ENCODE data around the gene AKAP6. TPM values are rescaled to one million over a fixed set of nuclear protein-coding genes. Genes with fewer than 3 reads are reported as not detected.

Gene AKAP6, protein sequence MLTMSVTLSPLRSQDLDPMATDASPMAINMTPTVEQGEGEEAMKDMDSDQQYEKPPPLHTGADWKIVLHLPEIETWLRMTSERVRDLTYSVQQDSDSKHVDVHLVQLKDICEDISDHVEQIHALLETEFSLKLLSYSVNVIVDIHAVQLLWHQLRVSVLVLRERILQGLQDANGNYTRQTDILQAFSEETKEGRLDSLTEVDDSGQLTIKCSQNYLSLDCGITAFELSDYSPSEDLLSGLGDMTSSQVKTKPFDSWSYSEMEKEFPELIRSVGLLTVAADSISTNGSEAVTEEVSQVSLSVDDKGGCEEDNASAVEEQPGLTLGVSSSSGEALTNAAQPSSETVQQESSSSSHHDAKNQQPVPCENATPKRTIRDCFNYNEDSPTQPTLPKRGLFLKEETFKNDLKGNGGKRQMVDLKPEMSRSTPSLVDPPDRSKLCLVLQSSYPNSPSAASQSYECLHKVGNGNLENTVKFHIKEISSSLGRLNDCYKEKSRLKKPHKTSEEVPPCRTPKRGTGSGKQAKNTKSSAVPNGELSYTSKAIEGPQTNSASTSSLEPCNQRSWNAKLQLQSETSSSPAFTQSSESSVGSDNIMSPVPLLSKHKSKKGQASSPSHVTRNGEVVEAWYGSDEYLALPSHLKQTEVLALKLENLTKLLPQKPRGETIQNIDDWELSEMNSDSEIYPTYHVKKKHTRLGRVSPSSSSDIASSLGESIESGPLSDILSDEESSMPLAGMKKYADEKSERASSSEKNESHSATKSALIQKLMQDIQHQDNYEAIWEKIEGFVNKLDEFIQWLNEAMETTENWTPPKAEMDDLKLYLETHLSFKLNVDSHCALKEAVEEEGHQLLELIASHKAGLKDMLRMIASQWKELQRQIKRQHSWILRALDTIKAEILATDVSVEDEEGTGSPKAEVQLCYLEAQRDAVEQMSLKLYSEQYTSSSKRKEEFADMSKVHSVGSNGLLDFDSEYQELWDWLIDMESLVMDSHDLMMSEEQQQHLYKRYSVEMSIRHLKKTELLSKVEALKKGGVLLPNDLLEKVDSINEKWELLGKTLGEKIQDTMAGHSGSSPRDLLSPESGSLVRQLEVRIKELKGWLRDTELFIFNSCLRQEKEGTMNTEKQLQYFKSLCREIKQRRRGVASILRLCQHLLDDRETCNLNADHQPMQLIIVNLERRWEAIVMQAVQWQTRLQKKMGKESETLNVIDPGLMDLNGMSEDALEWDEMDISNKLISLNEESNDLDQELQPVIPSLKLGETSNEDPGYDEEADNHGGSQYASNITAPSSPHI (N-terminal part only)
- 2.5 TPM for polyA plus RNA-seq (2013, experiment 1 of 2)
- 3.1 TPM for polyA plus RNA-seq (2013, experiment 2 of 2)

- H3K4me3 ChIP-seq (ENCODE audit: extremely low read depth, insufficient read depth, low read length, poor library complexity, severe bottlenecking) = no peak within 1 kb of the TSS
- WGBS, 2 experiments (ENCODE audit: insufficient coverage in 2 of 2) = 84 to 86% methylated on average over 6 of the region's 7 CpGs
- no peak within 1 kb of the TSS for H3K27ac ChIP-seq (ENCODE audit: low read depth, low read length, severe bottlenecking)
- no peaks in the 10 kb centered on the region for H3K9me3 ChIP-seq (ENCODE audit: control insufficient read depth, low read length)
- H3K4me1 ChIP-seq (ENCODE audit: control insufficient read depth, insufficient read depth, low read length, poor library complexity, severe bottlenecking) = peaks cover 17% of the 10 kb centered on the region
- H3K36me3 ChIP-seq (ENCODE audit: control insufficient read depth, insufficient read depth, low read length) = no peaks in the 10 kb centered on the region
Observed at GRCh38 chr14:32329146-32329545, at the start of gene AKAP6. Gene AKAP6 (plus strand): TSS chr14:32329298. CDS start chr14:32433494, 104,196 bp downstream.

DNA sequence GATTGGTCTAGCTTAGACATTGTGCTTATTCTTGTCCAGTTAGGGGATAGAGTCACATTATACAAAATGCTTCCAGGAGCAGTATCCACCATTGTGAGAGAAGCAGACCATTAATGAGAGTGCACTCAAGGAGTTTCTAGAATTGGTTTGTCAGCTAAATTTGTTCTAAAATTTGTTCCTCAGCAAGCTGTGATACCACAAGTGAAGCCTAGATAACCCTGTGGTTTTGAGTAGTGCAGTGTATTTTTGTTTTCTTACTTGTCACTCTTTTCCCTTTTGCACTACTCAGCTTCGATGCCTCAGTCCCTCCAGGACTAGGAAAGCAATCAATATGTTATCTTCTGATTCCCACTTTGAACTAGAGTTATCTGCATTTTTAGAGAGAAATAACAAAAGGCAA, 42.5 kb upstream of the AKAP6 start:
- H3K27ac ChIP-seq (ENCODE audit: low read depth, low read length, severe bottlenecking) = no peak overlapping the region
- H3K4me1 ChIP-seq (ENCODE audit: control insufficient read depth, insufficient read depth, low read length, poor library complexity, severe bottlenecking) = peaks cover 5% of the 10 kb centered on the region
- no peaks in the 10 kb centered on the region for H3K36me3 ChIP-seq (ENCODE audit: control insufficient read depth, insufficient read depth, low read length)
- no peak overlapping the region for H3K4me3 ChIP-seq (ENCODE audit: extremely low read depth, insufficient read depth, low read length, poor library complexity, severe bottlenecking)
- WGBS, 2 experiments (ENCODE audit: insufficient coverage in 2 of 2) = no CpG with 5 or more reads among the region's 1 CpG
- peaks cover 8% of the 10 kb centered on the region for H3K9me3 ChIP-seq (ENCODE audit: control insufficient read depth, low read length)

DNA sequence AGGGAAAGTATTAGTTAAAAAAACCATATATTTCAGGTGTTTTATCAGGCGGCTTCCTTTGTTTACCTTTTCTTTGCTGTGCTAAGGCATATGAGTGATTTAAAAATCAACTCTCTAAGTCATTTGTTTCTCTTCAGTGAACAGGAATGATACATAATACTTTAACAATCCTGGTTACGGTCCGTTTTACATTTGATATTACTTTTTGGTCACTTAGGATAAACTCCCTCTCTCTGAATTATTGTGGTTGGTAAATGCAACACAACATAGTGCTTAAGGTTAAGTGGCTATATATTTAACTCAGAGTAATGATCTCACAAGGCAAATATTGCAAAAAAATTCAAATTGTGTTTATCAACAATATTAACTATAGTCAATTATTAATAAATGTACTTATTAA, 32.7 kb upstream of the AKAP6 start:
- H3K27ac ChIP-seq (ENCODE audit: low read depth, low read length, severe bottlenecking) = no peak overlapping the region
- H3K4me1 ChIP-seq (ENCODE audit: control insufficient read depth, insufficient read depth, low read length, poor library complexity, severe bottlenecking) = no peaks in the 10 kb centered on the region
- H3K36me3 ChIP-seq (ENCODE audit: control insufficient read depth, insufficient read depth, low read length) = no peaks in the 10 kb centered on the region
- no peaks in the 10 kb centered on the region for H3K9me3 ChIP-seq (ENCODE audit: control insufficient read depth, low read length)
- no peak overlapping the region for H3K4me3 ChIP-seq (ENCODE audit: extremely low read depth, insufficient read depth, low read length, poor library complexity, severe bottlenecking)
- WGBS, 2 experiments (ENCODE audit: insufficient coverage in 2 of 2) = no CpG with 5 or more reads among the region's 3 CpGs

- Histone ChIP-seq H3K4me3 (ENCODE audit: extremely low read depth, insufficient read depth, low read length, poor library complexity, severe bottlenecking) (no peak overlapping the region), H3K9me3 (ENCODE audit: control insufficient read depth, low read length) (no peaks in the 10 kb centered on the region), H3K36me3 (ENCODE audit: control insufficient read depth, insufficient read depth, low read length) (no peaks in the 10 kb centered on the region), H3K4me1 (ENCODE audit: control insufficient read depth, insufficient read depth, low read length, poor library complexity, severe bottlenecking) (no peaks in the 10 kb centered on the region), H3K27ac (ENCODE audit: low read depth, low read length, severe bottlenecking) (no peak overlapping the region)
- whole genome bisulfite sequencing, 2 experiments (ENCODE audit: insufficient coverage in 2 of 2) = 74 to 100% methylated on average over 2 of the region's 3 CpGs
Observed at GRCh38 chr14:32298346-32298745, 30.8 kb upstream of the AKAP6 start.

DNA sequence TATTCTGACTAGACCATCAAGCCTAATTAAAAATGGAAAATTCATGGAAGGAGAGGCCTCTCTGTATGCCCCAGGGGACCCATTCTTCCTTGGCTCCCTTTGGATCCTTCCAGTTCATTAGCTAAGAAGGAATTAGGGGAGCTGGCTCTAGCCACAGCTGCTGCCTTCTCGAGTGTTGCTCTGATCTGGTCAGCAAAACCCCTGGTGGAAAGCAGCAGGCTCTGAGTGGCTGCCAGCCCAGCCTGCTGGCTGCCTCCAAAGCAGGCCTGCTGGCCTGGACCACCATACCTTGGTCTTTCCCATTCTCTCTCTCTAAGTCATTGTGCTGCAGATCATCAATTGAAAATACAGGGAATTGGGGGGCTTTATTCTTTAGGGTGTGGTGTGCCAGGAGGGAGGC, 29.0 kb upstream of the AKAP6 start:
- WGBS, 2 experiments (ENCODE audit: insufficient coverage in 2 of 2) = 75 to 86% methylated on average over 1 of the region's 1 CpG
- Histone ChIP-seq H3K36me3 (ENCODE audit: control insufficient read depth, insufficient read depth, low read length) (no peaks in the 10 kb centered on the region), H3K9me3 (ENCODE audit: control insufficient read depth, low read length) (no peaks in the 10 kb centered on the region), H3K4me3 (ENCODE audit: extremely low read depth, insufficient read depth, low read length, poor library complexity, severe bottlenecking) (no peak overlapping the region), H3K4me1 (ENCODE audit: control insufficient read depth, insufficient read depth, low read length, poor library complexity, severe bottlenecking) (no peaks in the 10 kb centered on the region), H3K27ac (ENCODE audit: low read depth, low read length, severe bottlenecking) (no peak overlapping the region)

DNA sequence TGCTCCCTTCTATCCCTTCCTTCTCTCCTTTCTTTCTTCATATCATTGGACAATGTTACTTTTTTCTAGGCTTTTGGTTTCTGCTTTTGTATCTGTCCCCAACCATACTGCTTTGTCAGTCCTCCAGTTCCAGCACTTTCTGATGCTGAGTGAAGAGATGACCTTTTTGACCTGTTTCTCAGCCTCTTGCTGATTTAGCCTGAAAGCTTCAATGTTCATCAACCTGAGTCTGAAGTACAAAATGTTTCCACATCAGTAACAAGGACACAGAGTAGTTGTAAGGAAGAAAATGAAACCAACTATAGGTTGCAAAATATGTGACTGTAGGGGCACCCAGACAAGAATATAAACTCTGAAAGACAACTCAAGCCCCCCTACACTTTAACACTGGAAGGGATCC, 25.2 kb upstream of the AKAP6 start:
- Histone ChIP-seq H3K36me3 (ENCODE audit: control insufficient read depth, insufficient read depth, low read length) (no peaks in the 10 kb centered on the region), H3K27ac (ENCODE audit: low read depth, low read length, severe bottlenecking) (no peak overlapping the region)

DNA sequence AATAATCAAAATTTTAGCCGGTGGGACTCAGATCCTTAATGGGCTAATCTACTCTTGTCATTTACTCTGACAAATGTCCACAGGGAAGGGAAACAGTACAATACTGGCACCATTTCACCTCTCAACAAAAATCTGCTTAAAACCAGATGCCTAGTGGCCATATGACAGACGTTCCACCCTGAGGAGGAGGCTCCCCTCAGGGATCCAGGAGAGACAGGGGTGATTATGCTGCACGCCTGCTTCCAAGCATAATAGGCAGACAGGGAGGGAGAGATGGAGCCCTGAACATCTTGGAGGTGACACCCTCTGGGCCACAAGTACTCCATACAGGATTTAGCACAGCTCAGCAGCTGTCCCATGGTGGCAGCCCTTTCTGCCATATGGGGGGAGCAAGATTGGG, 24.8 kb upstream of the AKAP6 start:
- Histone ChIP-seq H3K4me1 (ENCODE audit: control insufficient read depth, insufficient read depth, low read length, poor library complexity, severe bottlenecking) (no peaks in the 10 kb centered on the region), H3K27ac (ENCODE audit: low read depth, low read length, severe bottlenecking) (no peak overlapping the region), H3K4me3 (ENCODE audit: extremely low read depth, insufficient read depth, low read length, poor library complexity, severe bottlenecking) (no peak overlapping the region), H3K9me3 (ENCODE audit: control insufficient read depth, low read length) (no peaks in the 10 kb centered on the region), H3K36me3 (ENCODE audit: control insufficient read depth, insufficient read depth, low read length) (no peaks in the 10 kb centered on the region)
- WGBS, 2 experiments (ENCODE audit: insufficient coverage in 2 of 2) = 88 to 92% methylated on average over 2 of the region's 3 CpGs

More for the DNA sequence above, 25.2 kb upstream of the AKAP6 start:
- Histone ChIP-seq H3K4me1 (ENCODE audit: control insufficient read depth, insufficient read depth, low read length, poor library complexity, severe bottlenecking) (no peaks in the 10 kb centered on the region), H3K4me3 (ENCODE audit: extremely low read depth, insufficient read depth, low read length, poor library complexity, severe bottlenecking) (no peak overlapping the region), H3K9me3 (ENCODE audit: control insufficient read depth, low read length) (no peaks in the 10 kb centered on the region)

GRCh38 chr14:32306549-32306948, 22.5 kb upstream of the AKAP6 start:
- 100% methylated on average over 2 of the region's 3 CpGs; no CpG with 5 or more reads in 1 of the 2 experiments for WGBS, 2 experiments (ENCODE audit: insufficient coverage in 2 of 2)
- H3K27ac ChIP-seq (ENCODE audit: low read depth, low read length, severe bottlenecking) = no peak overlapping the region
- H3K36me3 ChIP-seq (ENCODE audit: control insufficient read depth, insufficient read depth, low read length) = no peaks in the 10 kb centered on the region
- H3K4me1 ChIP-seq (ENCODE audit: control insufficient read depth, insufficient read depth, low read length, poor library complexity, severe bottlenecking) = no peaks in the 10 kb centered on the region
- H3K9me3 ChIP-seq (ENCODE audit: control insufficient read depth, low read length) = peaks cover 3% of the 10 kb centered on the region
- no peak overlapping the region for H3K4me3 ChIP-seq (ENCODE audit: extremely low read depth, insufficient read depth, low read length, poor library complexity, severe bottlenecking)

DNA sequence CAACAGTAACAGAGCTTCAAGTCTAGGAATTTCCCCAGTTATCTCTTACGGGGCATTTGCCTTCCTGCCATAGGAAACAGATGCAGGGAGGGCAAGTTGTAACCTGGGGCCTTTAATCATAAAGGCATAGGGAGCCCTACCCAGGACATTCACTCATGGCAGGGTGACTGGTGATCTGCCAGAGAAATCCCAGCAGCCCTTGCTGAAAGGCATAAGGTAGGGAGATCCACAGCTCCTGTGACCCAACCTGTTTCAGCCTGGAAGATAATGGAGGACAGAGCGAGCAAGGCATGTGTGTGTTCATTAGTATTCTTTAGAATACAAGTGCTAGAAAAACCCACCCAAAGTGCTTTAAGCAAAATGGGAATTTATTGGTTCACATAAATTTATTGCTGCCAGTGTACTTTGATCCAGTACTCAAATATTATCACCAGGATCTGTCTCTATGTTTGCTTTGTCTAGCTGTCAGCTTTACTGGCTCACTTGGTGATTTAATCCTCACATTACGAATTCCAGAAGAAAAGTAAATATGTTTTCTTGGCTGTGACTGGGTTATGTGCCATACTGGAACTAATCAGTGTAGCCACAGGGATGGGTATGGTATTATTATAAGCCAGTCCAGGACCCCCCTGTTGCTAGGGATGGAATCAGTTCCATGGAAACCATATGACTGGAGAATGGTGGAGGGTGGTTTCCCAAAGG, 21.1 kb upstream of the AKAP6 start:
- Histone ChIP-seq H3K4me1 (ENCODE audit: control insufficient read depth, insufficient read depth, low read length, poor library complexity, severe bottlenecking) (no peaks in the 10 kb centered on the region), H3K9me3 (ENCODE audit: control insufficient read depth, low read length) (peaks cover 3% of the 10 kb centered on the region), H3K4me3 (ENCODE audit: extremely low read depth, insufficient read depth, low read length, poor library complexity, severe bottlenecking) (no peak overlapping the region), H3K36me3 (ENCODE audit: control insufficient read depth, insufficient read depth, low read length) (no peaks in the 10 kb centered on the region), H3K27ac (ENCODE audit: low read depth, low read length, severe bottlenecking) (no peak overlapping the region)
- WGBS, 2 experiments (ENCODE audit: insufficient coverage in 2 of 2) = 100% methylated on average over 1 to 2 of the region's 3 CpGs

DNA sequence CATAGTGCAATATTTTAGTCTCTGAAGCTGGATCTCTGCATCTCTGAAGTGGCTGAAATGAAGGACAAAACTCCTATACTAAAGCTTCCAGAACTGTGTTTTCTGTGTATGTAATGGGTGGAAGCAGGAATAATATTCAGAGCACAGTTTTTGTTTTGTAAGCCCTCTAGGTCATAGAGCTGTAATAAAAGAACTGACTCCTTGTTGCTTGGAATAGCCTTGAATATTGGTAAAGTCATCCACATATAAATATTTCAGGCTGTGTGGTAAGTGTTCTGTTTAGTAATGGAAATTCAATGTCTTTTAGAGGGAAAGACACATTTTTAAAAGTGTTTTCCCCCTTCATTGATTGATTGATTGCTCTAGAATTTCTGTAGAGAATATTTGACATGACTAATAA, 18.2 kb upstream of the AKAP6 start:
- H3K27ac ChIP-seq (ENCODE audit: low read depth, low read length, severe bottlenecking) = no peak overlapping the region
- no peak overlapping the region for H3K4me3 ChIP-seq (ENCODE audit: extremely low read depth, insufficient read depth, low read length, poor library complexity, severe bottlenecking)
- no peaks in the 10 kb centered on the region for H3K4me1 ChIP-seq (ENCODE audit: control insufficient read depth, insufficient read depth, low read length, poor library complexity, severe bottlenecking)
- H3K36me3 ChIP-seq (ENCODE audit: control insufficient read depth, insufficient read depth, low read length) = no peaks in the 10 kb centered on the region
- peaks cover 3% of the 10 kb centered on the region for H3K9me3 ChIP-seq (ENCODE audit: control insufficient read depth, low read length)

Data from mesodermal cell (in vitro differentiated cells).